Panc1 (cell line): Measurements from ENCODE around the gene RNF41. TPM values are rescaled to one million over a fixed set of nuclear protein-coding genes. Genes with fewer than 3 reads are reported as not detected.

ENCODE experiments used
- ATAC-seq: fragments of 200-7000 bp; cut with Tn5 transposase; 2 replicates; pipeline ENCODE4 v1.9.1; 2020; ENCODE audit warnings: mild to moderate bottlenecking, moderate library complexity
- BruUV-seq: library from RNA; stranded (reverse); fragments of 400-500 nt; replicated peaks from 2 replicates; lab custom pipeline; 2021; lab: Mats Ljungman, UMichigan
- CTCF ChIA-PET: fragments of 300-600 bp; sonication (Branson Sonifier 250); formaldehyde crosslinking; loops from one replicate; lab custom pipeline; 2022; ENCODE audit warnings: antibody characterized with exemption; lab: Charles Lee
- POLR2A ChIA-PET: fragments of 300-600 bp; sonication (Branson Sonifier 250); formaldehyde crosslinking; loops from one replicate; lab custom pipeline; 2022; ENCODE audit warnings: antibody characterized with exemption; lab: Charles Lee
- DNase-seq: peaks from one replicate; pipeline ENCODE4 v3.0.0-alpha.2; 2010; ENCODE audit warnings: low read depth, low spot score
- H3K27ac ChIP-seq: 2 replicates; pipeline ENCODE4 v1.5.1; 2011; ENCODE audit warnings: mild to moderate bottlenecking, low read length, inconsistent platforms
- H3K27me3 ChIP-seq: fragments of 200-500 bp; sonication (Bioruptor generic); 2 replicates; pipeline ENCODE4 v1.6.0; 2014; ENCODE audit warnings: low read length, inconsistent platforms; ENCODE audit not compliant: control insufficient read depth, insufficient read depth
- H3K36me3 ChIP-seq: fragments of 200-500 bp; sonication (Bioruptor generic); 2 replicates; pipeline ENCODE4 v1.5.1; 2014; ENCODE audit warnings: inconsistent platforms, mild to moderate bottlenecking, low read length, moderate library complexity; ENCODE audit not compliant: control insufficient read depth, insufficient read depth
- H3K4me1 ChIP-seq: 2 replicates; pipeline ENCODE4 v1.5.1; 2011; ENCODE audit warnings: inconsistent platforms, mild to moderate bottlenecking, low read length, moderate library complexity; ENCODE audit not compliant: control insufficient read depth, insufficient read depth
- H3K4me3 ChIP-seq, 2 experiments: 2 replicates each; pipeline ENCODE4 v1.5.1; 2011 to 2012; ENCODE audit warnings: low read depth in 2 of 2, low read length in 2 of 2, mild to moderate bottlenecking in 2 of 2, inconsistent platforms in 1 of 2, moderate library complexity in 1 of 2
- H3K9me3 ChIP-seq: fragments of 200-500 bp; sonication (Bioruptor generic); 2 replicates; pipeline ENCODE4 v1.5.1; 2014; ENCODE audit warnings: low read depth, mild to moderate bottlenecking, inconsistent platforms, low read length, moderate library complexity; ENCODE audit not compliant: control insufficient read depth, insufficient read depth
- POLR2AphosphoS5 ChIP-seq: IDR thresholded peaks from 2 replicates; pipeline ENCODE4 v1.6.1; 2012; ENCODE audit warnings: mild to moderate bottlenecking, low read depth, low read length, moderate library complexity
- SIN3A ChIP-seq: IDR thresholded peaks from 2 replicates; pipeline ENCODE4 v1.6.1; 2012; ENCODE audit warnings: low read depth, mild to moderate bottlenecking, low read length, moderate library complexity, borderline replicate concordance; ENCODE audit not compliant: insufficient read depth
- TCF7L2 ChIP-seq: IDR thresholded peaks from 2 replicates; pipeline ENCODE4 v1.6.1; 2011; ENCODE audit warnings: mild to moderate bottlenecking, low read depth, low read length, inconsistent platforms
- in situ Hi-C: cut with HindIII; loops from 2 replicates; pipeline ENCODE4 v1.10.0; 2016; ENCODE audit warnings: low sequenced_read_pairs, low pct_unique_long_range_greater_than_20kb
- intact Hi-C: fragments of 100-400 bp; cut with micrococcal nuclease; formaldehyde crosslinking; loops from one replicate; pipeline ENCODE4 v1.10.0; 2022; ENCODE audit not compliant: unreplicated experiment
- total RNA-seq: library from RNA; stranded (reverse); gene quantifications from one replicate; pipeline ENCODE4 v1.2.1, GENCODE V29; 2021; ENCODE audit not compliant: unreplicated experiment
- TF ChIP-seq, protein P1 (sequence below): fragments of 450-650 bp; IDR thresholded peaks from 2 replicates; pipeline ENCODE4 v1.5.1; 2017; ENCODE audit warnings: mild to moderate bottlenecking
- TF ChIP-seq, protein P2 (sequence below), 2 experiments: IDR thresholded peaks; 2 replicates each; pipeline ENCODE4 v1.6.1; 2011 to 2012; ENCODE audit warnings: low read depth in 2 of 2, control low read depth in 1 of 2, low read length in 1 of 2, mild to moderate bottlenecking in 1 of 2, moderate library complexity in 1 of 2; ENCODE audit not compliant: insufficient read depth in 1 of 2

RNF41 gene
- total RNA-seq, 1 experiment from 2014 or later: 35.3 TPM

DNA sequence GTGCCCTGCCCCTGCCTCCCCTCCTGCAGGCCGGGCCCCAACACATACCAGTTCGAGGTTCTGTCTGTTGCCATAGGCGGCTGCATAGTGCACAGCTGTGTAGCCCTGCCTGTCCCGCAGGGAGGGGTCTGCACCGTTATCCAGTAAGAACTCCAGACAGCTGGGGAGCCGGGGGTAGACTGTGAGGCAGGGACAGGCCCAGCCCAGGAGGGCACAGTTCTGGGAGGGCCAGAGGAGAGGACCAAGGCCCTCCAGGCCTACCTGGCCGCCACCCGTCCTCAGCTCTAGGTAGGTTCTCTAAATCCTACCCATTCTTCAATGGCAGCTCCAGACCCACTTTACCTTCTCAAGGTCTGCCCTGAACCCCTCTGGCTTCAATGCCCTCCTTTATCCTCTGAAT lies 27.0 kb upstream of the RNF41 start:
- Histone ChIP-seq H3K4me1 (no peaks in the 10 kb centered on the region), H3K4me3 (no peak overlapping the region), H3K27ac (no peak overlapping the region), H3K27me3 (no peaks in the 10 kb centered on the region), H3K9me3 (no peaks in the 10 kb centered on the region), H3K36me3 (peaks cover 14% of the 10 kb centered on the region)
- in situ Hi-C loops: no loop called here
- no peak for DNase-seq
- intact Hi-C loops: no loop called here
- no peak for ATAC-seq
- BruUV-seq: TSS peak; percentile 55
- no peak for TF ChIP-seq SIN3A
- TF ChIP-seq TCF7L2: no peak
- TF ChIP-seq POLR2AphosphoS5: no peak
- TF ChIP-seq, protein P1, sequence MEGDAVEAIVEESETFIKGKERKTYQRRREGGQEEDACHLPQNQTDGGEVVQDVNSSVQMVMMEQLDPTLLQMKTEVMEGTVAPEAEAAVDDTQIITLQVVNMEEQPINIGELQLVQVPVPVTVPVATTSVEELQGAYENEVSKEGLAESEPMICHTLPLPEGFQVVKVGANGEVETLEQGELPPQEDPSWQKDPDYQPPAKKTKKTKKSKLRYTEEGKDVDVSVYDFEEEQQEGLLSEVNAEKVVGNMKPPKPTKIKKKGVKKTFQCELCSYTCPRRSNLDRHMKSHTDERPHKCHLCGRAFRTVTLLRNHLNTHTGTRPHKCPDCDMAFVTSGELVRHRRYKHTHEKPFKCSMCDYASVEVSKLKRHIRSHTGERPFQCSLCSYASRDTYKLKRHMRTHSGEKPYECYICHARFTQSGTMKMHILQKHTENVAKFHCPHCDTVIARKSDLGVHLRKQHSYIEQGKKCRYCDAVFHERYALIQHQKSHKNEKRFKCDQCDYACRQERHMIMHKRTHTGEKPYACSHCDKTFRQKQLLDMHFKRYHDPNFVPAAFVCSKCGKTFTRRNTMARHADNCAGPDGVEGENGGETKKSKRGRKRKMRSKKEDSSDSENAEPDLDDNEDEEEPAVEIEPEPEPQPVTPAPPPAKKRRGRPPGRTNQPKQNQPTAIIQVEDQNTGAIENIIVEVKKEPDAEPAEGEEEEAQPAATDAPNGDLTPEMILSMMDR: no peak
- TF ChIP-seq, protein P2, sequence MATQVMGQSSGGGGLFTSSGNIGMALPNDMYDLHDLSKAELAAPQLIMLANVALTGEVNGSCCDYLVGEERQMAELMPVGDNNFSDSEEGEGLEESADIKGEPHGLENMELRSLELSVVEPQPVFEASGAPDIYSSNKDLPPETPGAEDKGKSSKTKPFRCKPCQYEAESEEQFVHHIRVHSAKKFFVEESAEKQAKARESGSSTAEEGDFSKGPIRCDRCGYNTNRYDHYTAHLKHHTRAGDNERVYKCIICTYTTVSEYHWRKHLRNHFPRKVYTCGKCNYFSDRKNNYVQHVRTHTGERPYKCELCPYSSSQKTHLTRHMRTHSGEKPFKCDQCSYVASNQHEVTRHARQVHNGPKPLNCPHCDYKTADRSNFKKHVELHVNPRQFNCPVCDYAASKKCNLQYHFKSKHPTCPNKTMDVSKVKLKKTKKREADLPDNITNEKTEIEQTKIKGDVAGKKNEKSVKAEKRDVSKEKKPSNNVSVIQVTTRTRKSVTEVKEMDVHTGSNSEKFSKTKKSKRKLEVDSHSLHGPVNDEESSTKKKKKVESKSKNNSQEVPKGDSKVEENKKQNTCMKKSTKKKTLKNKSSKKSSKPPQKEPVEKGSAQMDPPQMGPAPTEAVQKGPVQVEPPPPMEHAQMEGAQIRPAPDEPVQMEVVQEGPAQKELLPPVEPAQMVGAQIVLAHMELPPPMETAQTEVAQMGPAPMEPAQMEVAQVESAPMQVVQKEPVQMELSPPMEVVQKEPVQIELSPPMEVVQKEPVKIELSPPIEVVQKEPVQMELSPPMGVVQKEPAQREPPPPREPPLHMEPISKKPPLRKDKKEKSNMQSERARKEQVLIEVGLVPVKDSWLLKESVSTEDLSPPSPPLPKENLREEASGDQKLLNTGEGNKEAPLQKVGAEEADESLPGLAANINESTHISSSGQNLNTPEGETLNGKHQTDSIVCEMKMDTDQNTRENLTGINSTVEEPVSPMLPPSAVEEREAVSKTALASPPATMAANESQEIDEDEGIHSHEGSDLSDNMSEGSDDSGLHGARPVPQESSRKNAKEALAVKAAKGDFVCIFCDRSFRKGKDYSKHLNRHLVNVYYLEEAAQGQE (IDR thresholded peaks at IDR 0.05; ENCODE audit: insufficient read depth in 1 of 2, low read depth in 2 of 2, low read length in 1 of 2): no peak
- ChIA-PET CTCF (no interaction called here), POLR2A (no interaction called here)

DNA sequence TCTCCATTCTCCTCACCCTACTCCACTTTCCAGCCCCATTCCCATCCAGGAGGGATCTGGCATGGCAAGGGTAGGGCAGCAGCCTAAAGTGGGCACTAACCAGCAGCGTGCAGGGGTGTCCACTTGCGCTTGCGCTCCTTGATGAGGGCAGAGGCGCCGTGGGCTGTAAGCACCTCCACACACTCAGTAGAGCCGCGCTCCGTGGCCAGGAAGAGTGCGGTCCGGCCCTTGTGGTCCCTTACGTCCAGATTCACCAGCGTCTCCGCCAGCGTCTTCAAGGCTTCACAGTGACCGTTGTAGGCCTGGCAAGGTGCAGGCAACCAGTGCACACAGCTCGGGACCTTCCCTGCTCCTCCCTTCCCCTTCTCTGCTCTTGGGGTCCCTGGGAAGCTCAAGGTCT lies 26.2 kb upstream of the RNF41 start:
- intact Hi-C loops: no loop called here

More for the DNA sequence above, 26.2 kb upstream of the RNF41 start:
- Histone ChIP-seq H3K27me3 (no peaks in the 10 kb centered on the region), H3K36me3 (peaks cover 11% of the 10 kb centered on the region), H3K27ac (no peak overlapping the region), H3K4me3 (no peak overlapping the region), H3K4me1 (no peaks in the 10 kb centered on the region), H3K9me3 (no peaks in the 10 kb centered on the region)
- no TSS peak for BruUV-seq
- ChIA-PET CTCF (interaction anchor here (0.5 to 0.6 kb wide), 2 partner anchors 9 to 140 kb away, joined by 3 read pairs; no protein-coding TSS in a partner anchor), POLR2A (no interaction called here)
- no peak for ATAC-seq
- DNase-seq: no peak
- TF ChIP-seq TCF7L2 (no peak), POLR2AphosphoS5 (no peak), SIN3A (no peak)
- TF ChIP-seq, protein P1: no peak
- TF ChIP-seq, protein P2 (IDR thresholded peaks at IDR 0.05; ENCODE audit: insufficient read depth in 1 of 2, low read depth in 2 of 2, low read length in 1 of 2): no peak
- in situ Hi-C loops: no loop called here
